GM12878 (cell line): ENCODE data around the gene SPATA31D1. TPM values are rescaled to one million over a fixed set of nuclear protein-coding genes. Genes with fewer than 3 reads are reported as not detected.

Experiments used
- ATAC-seq: fragments of 200-7000 bp; cut with Tn5 transposase; 3 replicates; pipeline ENCODE4 v1.9.1; 2020; ENCODE audit warnings: mild to moderate bottlenecking, moderate library complexity
- BruUV-seq: library from RNA; stranded (reverse); fragments of 400-500 nt; replicated peaks from 2 replicates; lab custom pipeline; 2021; lab: Mats Ljungman, UMichigan
- CTCF ChIA-PET: fragments of 300-600 bp; sonication (Branson Sonifier 250); formaldehyde crosslinking; extraction: SDS; loops from one replicate; lab custom pipeline; 2021; ENCODE audit warnings: inconsistent platforms; lab: Yijun Ruan, JAX
- POLR2A ChIA-PET: fragments of 350-600 bp; formaldehyde crosslinking; extraction: SDS; loops from one replicate; lab custom pipeline; 2021; ENCODE audit warnings: inconsistent platforms; lab: Charles Lee
- RAD21 ChIA-PET: fragments of 300-600 bp; sonication (Branson Sonifier 250); formaldehyde crosslinking; loops from one replicate; lab custom pipeline; 2023; ENCODE audit warnings: antibody characterized with exemption; ENCODE audit not compliant: unreplicated experiment; lab: Charles Lee
- SMC1A ChIA-PET: fragments of 300-600 bp; sonication (Branson Sonifier 250); formaldehyde crosslinking; loops from one replicate; lab custom pipeline; 2023; ENCODE audit not compliant: unreplicated experiment, uncharacterized antibody; lab: Charles Lee
- DNase-seq: peaks from one replicate; pipeline ENCODE4 v3.0.0-alpha.2; 2011; ENCODE audit warnings: low read depth, low spot score
- FAIRE-seq: peaks from 3 replicates; lab custom pipeline; 2011; peaks lifted over from hg19 to GRCh38; lab: Jason Lieb, UNC
- H2AFZ ChIP-seq: 2 replicates; pipeline ENCODE4 v1.6.0; 2011; ENCODE audit warnings: low read depth, low read length, control low read depth; ENCODE audit not compliant: control insufficient read depth
- H3K27ac ChIP-seq: 2 replicates; pipeline ENCODE4 v1.5.1; 2011; ENCODE audit warnings: control low read depth; ENCODE audit not compliant: control insufficient read depth, insufficient read depth
- H3K27me3 ChIP-seq, 2 experiments: replicated peaks in 1 of 2; 2 replicates each; pipeline versions ENCODE4 v1.6.0 to v1.6.1; 2011; ENCODE audit warnings: low read length in 1 of 2; ENCODE audit not compliant: control insufficient read depth in 2 of 2, insufficient read depth in 2 of 2
- H3K36me3 ChIP-seq, 2 experiments: 2 replicates each; pipeline ENCODE4 v1.5.1; 2011; ENCODE audit warnings: low read length in 1 of 2; ENCODE audit not compliant: control insufficient read depth in 2 of 2, insufficient read depth in 2 of 2
- H3K4me1 ChIP-seq: 2 replicates; pipeline ENCODE4 v1.6.1; 2011; ENCODE audit warnings: mild to moderate bottlenecking, low read length, moderate library complexity, mixed read lengths; ENCODE audit not compliant: control insufficient read depth, insufficient read depth
- H3K4me2 ChIP-seq: 2 replicates; pipeline ENCODE4 v1.6.0; 2011; ENCODE audit warnings: control low read depth; ENCODE audit not compliant: control insufficient read depth, insufficient read depth
- H3K4me3 ChIP-seq: fragments of 200-600 bp; sonication (generic); 2 replicates; pipeline ENCODE4 v1.5.1; 2016
- H3K79me2 ChIP-seq: 2 replicates; pipeline ENCODE4 v1.6.0; 2011; ENCODE audit warnings: low read length; ENCODE audit not compliant: control insufficient read depth, insufficient read depth
- H3K9ac ChIP-seq: 2 replicates; pipeline ENCODE4 v1.8.0; 2011; ENCODE audit warnings: low read length, control low read depth, mixed read lengths; ENCODE audit not compliant: control insufficient read depth, insufficient read depth
- H3K9me3 ChIP-seq: replicated peaks from 3 replicates; pipeline ENCODE4 v1.5.1; 2011; ENCODE audit warnings: mild to moderate bottlenecking, low read length; ENCODE audit not compliant: control insufficient read depth, insufficient read depth
- H4K20me1 ChIP-seq: 2 replicates; pipeline ENCODE4 v1.6.0; 2011; ENCODE audit not compliant: control insufficient read depth, insufficient read depth
- CHD4 ChIP-seq: fragments of 200-600 bp; sonication (generic); IDR thresholded peaks from 2 replicates; pipeline ENCODE4 v1.6.1; 2016; ENCODE audit warnings: mild to moderate bottlenecking
- FOS ChIP-seq: IDR thresholded peaks from 3 replicates; pipeline ENCODE4 v1.6.1; 2011; ENCODE audit warnings: borderline replicate concordance; ENCODE audit not compliant: insufficient read length; ENCODE audit errors: extremely low read depth
- JUND ChIP-seq: IDR thresholded peaks from 2 replicates; pipeline ENCODE4 v1.6.1; 2012; ENCODE audit warnings: low read depth, mild to moderate bottlenecking, low read length, improper control_type of control experiment, moderate library complexity
- SREBF2 ChIP-seq: IDR thresholded peaks from 2 replicates; pipeline ENCODE4 v1.6.1; 2012; ENCODE audit warnings: mild to moderate bottlenecking, low read length
- STAT3 ChIP-seq: IDR thresholded peaks from 2 replicates; pipeline ENCODE4 v1.6.1; 2011; ENCODE audit warnings: low read depth, low read length, improper control_type of control experiment
- ZBED1 ChIP-seq: IDR thresholded peaks from 2 replicates; pipeline ENCODE4 v1.6.1; 2016; ENCODE audit warnings: borderline replicate concordance
- ZNF274 ChIP-seq: IDR thresholded peaks from one replicate; pipeline ENCODE4 v1.8.0; 2011; ENCODE audit not compliant: insufficient read length, insufficient read depth
- WGBS: methylation state at CpG from one replicate; pipeline ENCODE4 v1.1.6; 2016; ENCODE audit warnings: low lambda C conversion rate; ENCODE audit not compliant: insufficient replicate concordance, insufficient coverage; ENCODE audit errors: missing lambda C conversion rate; 5-methylcytosine and 5-hydroxymethylcytosine counted together
- in situ Hi-C: fragments of 300-500 bp; cut with MboI; formaldehyde crosslinking; loops from 9 replicates; pipeline ENCODE4 v1.14.3; 2018; ENCODE audit warnings: mixed read lengths
- intact Hi-C: fragments of 100-400 bp; cut with micrococcal nuclease; formaldehyde crosslinking; loops from one replicate; pipeline ENCODE4 v1.14.2; 2022; ENCODE audit not compliant: unreplicated experiment
- polyA plus RNA-seq, 11 experiments: library from polyadenylated mRNA; depleted of rRNA in 4 of 11; unstranded in 6 of 11; stranded (reverse) in 5 of 11; fragments of >200 nt; fragmentation: Nextera tagmentation in 4 of 11; fragmentation: Illumina TruSeq in 1 of 11; extraction: Ambion mirVana in 4 of 11; extraction: Trizol in 1 of 11; gene quantifications; 1 replicate in 1 of 11; 2 replicates in 10 of 11; pipeline versions ENCODE4 v1.2.1 to v1.2.3, GENCODE V29; 2011 to 2016; ENCODE audit warnings: inconsistent platforms in 2 of 11, missing spikeins in 2 of 11, low read depth in 1 of 11
- total RNA-seq, 4 experiments: library from RNA; depleted of rRNA in 3 of 4; stranded (reverse); fragments of >200 nt in 3 of 4; fragmentation: Illumina TruSeq in 1 of 4; extraction: Trizol in 1 of 4; gene quantifications; 2 replicates each; pipeline versions ENCODE4 v1.2.1 to v1.2.3, GENCODE V29; 2013 to 2021
- TF ChIP-seq, protein P1 (sequence below): fragments of 450-650 bp; conservative IDR thresholded peaks from 2 replicates; pipeline ENCODE4 v1.6.1; 2017; ENCODE audit warnings: mild to moderate bottlenecking, moderate library complexity
- TF ChIP-seq, protein P2 (sequence below): fragments of 450-650 bp; IDR thresholded peaks from 2 replicates; pipeline ENCODE4 v1.6.1; 2016; ENCODE audit warnings: mild to moderate bottlenecking
- TF ChIP-seq, protein P3 (sequence below): fragments of 450-650 bp; formaldehyde crosslinking; IDR thresholded peaks from 2 replicates; pipeline ENCODE4 v1.4.0; 2020; ENCODE audit warnings: mild to moderate bottlenecking, moderate library complexity
- TF ChIP-seq, protein P4 (sequence below): fragments of 450-650 bp; formaldehyde crosslinking; IDR thresholded peaks from 2 replicates; pipeline ENCODE4 v1.5.0; 2022; ENCODE audit warnings: mild to moderate bottlenecking, missing genetic modification characterization

Gene SPATA31D1
- total and polyA plus RNA-seq, 10 of the 15 experiments (the other 5 are each of a cell fraction or from before 2014, with no cell fraction given): 0.01 to 0.45 (median 0.05) TPM; not detected in 4

DNA sequence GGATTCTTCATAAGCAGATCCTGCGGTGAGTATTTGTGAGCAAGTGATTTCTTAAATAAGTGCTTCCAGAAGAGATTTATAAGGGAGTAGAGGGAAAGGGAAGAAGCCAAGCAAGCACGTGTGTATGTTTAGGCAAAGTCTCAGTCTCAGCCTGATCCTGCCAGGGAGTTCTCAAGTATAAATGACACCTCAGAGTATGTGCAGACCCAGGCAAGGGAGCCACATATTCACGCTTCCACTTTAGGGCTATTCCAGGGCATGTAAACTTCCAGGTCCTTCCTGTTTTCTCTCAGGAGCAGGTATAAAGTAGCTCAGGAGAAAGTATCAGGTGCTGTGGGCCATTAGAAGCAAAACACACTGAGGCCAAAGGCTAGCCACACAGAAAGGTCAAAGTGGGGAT is 22.6 kb downstream of the SPATA31D1 start:
- intact Hi-C loops: no loop called here
- CTCF ChIA-PET: no interaction called here
- WGBS: 45% methylated on average over 3 of the region's 3 CpGs
- no peaks in the 10 kb centered on the region for H3K4me1 ChIP-seq
- no peak overlapping the region for H3K4me3 ChIP-seq
- BruUV-seq: no TSS peak
- H3K36me3 ChIP-seq: no peaks in the 10 kb centered on the region
- no peak overlapping the region for H3K27ac ChIP-seq
- no peaks in the 10 kb centered on the region for H3K79me2 ChIP-seq
- H4K20me1 ChIP-seq: no peaks in the 10 kb centered on the region
- H3K9ac ChIP-seq: no peak overlapping the region
- SMC1A ChIA-PET: no interaction called here
- in situ Hi-C loops: no loop called here
- H3K4me2 ChIP-seq: no peak overlapping the region
- FAIRE-seq: no peak
- H3K9me3 ChIP-seq: no peaks in the 10 kb centered on the region; the same call in 2 of the 3 replicates
- H3K27me3 ChIP-seq: no peaks in the 10 kb centered on the region
- ATAC-seq: no peak
- RAD21 ChIA-PET: no interaction called here
- POLR2A ChIA-PET: no interaction called here
- no peak overlapping the region for H2AFZ ChIP-seq
- no peak for DNase-seq
- no peak for TF ChIP-seq ZBED1
- no peak for TF ChIP-seq CHD4
- TF ChIP-seq ZNF274: no peak
- TF ChIP-seq, protein P1, sequence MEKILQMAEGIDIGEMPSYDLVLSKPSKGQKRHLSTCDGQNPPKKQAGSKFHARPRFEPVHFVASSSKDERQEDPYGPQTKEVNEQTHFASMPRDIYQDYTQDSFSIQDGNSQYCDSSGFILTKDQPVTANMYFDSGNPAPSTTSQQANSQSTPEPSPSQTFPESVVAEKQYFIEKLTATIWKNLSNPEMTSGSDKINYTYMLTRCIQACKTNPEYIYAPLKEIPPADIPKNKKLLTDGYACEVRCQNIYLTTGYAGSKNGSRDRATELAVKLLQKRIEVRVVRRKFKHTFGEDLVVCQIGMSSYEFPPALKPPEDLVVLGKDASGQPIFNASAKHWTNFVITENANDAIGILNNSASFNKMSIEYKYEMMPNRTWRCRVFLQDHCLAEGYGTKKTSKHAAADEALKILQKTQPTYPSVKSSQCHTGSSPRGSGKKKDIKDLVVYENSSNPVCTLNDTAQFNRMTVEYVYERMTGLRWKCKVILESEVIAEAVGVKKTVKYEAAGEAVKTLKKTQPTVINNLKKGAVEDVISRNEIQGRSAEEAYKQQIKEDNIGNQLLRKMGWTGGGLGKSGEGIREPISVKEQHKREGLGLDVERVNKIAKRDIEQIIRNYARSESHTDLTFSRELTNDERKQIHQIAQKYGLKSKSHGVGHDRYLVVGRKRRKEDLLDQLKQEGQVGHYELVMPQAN: no peak
- TF ChIP-seq, protein P2, sequence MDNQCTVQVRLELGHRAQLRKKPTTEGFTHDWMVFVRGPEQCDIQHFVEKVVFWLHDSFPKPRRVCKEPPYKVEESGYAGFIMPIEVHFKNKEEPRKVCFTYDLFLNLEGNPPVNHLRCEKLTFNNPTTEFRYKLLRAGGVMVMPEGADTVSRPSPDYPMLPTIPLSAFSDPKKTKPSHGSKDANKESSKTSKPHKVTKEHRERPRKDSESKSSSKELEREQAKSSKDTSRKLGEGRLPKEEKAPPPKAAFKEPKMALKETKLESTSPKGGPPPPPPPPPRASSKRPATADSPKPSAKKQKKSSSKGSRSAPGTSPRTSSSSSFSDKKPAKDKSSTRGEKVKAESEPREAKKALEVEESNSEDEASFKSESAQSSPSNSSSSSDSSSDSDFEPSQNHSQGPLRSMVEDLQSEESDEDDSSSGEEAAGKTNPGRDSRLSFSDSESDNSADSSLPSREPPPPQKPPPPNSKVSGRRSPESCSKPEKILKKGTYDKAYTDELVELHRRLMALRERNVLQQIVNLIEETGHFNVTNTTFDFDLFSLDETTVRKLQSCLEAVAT: no peak
- TF ChIP-seq, protein P3, sequence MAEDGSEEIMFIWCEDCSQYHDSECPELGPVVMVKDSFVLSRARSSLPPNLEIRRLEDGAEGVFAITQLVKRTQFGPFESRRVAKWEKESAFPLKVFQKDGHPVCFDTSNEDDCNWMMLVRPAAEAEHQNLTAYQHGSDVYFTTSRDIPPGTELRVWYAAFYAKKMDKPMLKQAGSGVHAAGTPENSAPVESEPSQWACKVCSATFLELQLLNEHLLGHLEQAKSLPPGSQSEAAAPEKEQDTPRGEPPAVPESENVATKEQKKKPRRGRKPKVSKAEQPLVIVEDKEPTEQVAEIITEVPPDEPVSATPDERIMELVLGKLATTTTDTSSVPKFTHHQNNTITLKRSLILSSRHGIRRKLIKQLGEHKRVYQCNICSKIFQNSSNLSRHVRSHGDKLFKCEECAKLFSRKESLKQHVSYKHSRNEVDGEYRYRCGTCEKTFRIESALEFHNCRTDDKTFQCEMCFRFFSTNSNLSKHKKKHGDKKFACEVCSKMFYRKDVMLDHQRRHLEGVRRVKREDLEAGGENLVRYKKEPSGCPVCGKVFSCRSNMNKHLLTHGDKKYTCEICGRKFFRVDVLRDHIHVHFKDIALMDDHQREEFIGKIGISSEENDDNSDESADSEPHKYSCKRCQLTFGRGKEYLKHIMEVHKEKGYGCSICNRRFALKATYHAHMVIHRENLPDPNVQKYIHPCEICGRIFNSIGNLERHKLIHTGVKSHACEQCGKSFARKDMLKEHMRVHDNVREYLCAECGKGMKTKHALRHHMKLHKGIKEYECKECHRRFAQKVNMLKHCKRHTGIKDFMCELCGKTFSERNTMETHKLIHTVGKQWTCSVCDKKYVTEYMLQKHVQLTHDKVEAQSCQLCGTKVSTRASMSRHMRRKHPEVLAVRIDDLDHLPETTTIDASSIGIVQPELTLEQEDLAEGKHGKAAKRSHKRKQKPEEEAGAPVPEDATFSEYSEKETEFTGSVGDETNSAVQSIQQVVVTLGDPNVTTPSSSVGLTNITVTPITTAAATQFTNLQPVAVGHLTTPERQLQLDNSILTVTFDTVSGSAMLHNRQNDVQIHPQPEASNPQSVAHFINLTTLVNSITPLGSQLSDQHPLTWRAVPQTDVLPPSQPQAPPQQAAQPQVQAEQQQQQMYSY (CRISPR knock-in tag): no peak
- no peak for TF ChIP-seq JUND
- no peak for TF ChIP-seq STAT3
- TF ChIP-seq, protein P4, sequence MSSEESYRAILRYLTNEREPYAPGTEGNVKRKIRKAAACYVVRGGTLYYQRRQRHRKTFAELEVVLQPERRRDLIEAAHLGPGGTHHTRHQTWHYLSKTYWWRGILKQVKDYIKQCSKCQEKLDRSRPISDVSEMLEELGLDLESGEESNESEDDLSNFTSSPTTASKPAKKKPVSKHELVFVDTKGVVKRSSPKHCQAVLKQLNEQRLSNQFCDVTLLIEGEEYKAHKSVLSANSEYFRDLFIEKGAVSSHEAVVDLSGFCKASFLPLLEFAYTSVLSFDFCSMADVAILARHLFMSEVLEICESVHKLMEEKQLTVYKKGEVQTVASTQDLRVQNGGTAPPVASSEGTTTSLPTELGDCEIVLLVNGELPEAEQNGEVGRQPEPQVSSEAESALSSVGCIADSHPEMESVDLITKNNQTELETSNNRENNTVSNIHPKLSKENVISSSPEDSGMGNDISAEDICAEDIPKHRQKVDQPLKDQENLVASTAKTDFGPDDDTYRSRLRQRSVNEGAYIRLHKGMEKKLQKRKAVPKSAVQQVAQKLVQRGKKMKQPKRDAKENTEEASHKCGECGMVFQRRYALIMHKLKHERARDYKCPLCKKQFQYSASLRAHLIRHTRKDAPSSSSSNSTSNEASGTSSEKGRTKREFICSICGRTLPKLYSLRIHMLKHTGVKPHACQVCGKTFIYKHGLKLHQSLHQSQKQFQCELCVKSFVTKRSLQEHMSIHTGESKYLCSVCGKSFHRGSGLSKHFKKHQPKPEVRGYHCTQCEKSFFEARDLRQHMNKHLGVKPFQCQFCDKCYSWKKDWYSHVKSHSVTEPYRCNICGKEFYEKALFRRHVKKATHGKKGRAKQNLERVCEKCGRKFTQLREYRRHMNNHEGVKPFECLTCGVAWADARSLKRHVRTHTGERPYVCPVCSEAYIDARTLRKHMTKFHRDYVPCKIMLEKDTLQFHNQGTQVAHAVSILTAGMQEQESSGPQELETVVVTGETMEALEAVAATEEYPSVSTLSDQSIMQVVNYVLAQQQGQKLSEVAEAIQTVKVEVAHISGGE (CRISPR knock-in tag): no peak
- TF ChIP-seq FOS: no peak
- TF ChIP-seq SREBF2: no peak
